HG02759 (cell line): ENCODE measurements around the gene PHLDA3.
"Not testable (repeated sequence)": the region's sequence is repeated elsewhere in the genome, so short reads cannot be mapped to it uniquely, and the experiment has no call there.

Experiments
- ATAC-seq: cut with Tn5 transposase; IDR thresholded peaks from one replicate; pipeline ENCODE4 v1.9.1; 2021; ENCODE audit warnings: mild to moderate bottlenecking, moderate library complexity; ENCODE audit not compliant: unreplicated experiment

The PHLDA3 gene

DNA sequence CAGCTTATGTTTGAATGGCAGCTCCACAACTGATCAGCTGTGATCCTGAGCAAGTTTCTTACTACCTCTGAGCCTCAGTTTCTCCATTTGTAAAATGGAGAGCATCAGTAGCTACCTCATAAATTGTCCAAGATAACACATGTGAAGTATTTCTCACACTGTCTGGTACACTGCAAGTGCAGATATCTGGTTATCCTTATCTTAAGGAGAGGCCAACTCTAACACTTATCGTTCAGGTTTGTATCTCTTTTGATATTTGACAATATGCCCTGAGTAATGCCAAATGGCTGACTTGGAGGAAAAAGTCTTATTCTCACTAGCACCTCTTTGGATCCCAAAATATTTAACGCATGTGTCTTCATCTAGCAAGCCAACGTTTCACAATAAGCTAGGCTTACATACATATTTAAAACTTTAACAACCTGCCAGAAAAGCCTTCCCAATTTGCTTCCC is 35.2 kb upstream of the PHLDA3 start:
- ATAC-seq: no peak

DNA sequence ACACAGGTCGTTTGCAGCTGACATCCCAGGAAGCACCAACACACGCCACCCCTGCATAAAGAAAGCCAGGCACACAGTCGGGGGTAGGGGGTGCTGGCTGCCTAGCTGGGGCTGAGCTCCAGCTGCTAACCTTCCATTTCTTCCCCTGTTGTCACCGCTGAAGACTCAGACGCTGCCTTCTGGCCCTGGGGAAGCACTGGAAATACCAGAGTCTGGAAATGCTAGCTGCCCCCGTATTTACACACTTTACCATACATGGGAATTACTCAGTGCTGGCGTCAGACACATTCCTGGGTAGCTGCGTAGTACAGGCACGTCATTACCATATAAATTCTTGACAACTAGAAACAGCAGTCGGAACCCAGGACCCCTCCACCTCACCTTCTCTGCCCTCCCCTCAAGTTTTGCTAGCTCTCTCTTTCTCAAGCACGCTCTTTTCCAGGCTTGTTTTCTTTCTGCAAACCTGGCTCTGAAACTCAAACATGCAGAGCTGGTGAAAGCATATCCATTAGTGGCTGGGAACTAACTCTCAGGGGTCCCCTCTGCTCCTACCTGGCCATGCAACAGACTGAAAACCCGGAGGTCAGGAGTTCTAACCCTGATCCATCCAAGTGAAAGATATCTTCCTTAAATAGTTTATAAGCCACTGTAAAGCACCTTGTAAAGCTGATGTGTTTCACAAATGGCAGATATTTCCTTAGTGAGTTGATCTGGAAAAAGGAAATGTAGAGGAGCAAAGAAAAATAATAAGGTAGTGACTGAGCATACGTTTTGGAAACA is 34.6 kb upstream of the PHLDA3 start:
- ATAC-seq: no peak

DNA sequence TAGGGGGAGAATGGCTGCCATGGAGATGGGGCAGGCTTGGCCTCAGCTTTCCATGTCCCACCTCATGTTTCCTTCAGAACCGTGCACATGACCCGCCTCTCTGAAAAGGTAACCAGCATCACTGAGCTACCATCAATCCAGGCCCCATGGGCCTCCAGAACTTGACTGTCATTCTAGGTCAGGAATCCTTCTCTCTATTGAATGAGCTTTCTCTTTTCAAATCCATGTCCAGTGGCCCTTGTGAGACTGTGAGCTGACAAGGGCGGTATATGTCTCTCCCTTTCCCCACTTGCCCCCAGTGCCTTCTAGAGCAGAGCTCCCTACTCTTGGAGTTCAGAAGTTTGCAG is 33.5 kb upstream of the PHLDA3 start:
- no peak for ATAC-seq

DNA sequence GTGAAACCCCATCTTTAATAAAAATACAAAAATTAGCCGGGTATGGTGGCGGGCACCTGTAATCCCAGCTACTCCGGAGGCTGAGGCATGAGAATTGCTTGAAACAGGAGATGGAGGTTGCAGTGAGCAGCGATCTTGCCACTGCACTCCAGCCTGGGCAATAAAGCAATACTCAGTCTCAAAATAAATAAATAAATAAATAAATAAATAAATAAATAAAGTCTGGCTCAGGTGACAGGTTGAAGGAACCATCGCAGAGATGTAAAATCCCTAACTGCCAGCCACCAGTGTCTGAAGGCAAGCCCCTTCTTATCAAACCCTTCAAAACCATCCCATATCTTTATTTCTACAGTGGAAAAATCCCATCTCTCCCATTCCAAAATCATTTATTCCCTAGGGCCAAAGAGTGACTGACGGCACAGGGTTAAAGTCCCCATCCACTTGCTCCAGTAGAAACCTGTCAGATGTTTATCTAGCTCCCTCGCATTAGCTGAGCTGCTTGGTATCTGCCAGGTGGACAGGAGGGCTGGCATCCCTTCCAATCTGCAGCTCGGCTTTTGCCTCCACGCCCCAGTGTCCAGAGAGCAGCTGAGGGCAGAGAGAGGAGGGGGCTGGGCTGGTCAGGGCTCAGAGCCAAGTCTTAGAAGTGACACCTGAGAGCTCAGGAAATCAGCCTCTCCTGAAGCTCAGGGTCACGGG is 33.0 kb upstream of the PHLDA3 start:
- ATAC-seq: no peak

DNA sequence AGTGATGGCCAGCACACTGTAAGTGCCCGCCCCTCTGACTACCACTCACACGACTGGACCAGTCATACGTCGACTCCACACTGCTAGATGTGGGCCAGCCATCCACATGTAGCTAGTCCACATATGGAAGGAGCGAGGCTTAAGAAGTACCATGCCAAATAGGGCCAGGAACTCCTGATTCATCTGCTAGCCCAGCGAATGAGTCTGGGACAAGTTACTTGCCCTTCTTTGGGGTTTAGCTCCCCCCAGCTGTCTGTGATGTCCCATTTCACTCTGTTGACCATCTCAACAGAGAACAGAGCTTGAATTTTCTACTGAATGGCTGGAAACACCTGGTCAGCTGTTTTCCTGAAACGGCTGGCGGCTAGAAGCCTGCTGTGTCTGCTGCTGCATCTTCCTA is 32.2 kb upstream of the PHLDA3 start:
- no peak for ATAC-seq

DNA sequence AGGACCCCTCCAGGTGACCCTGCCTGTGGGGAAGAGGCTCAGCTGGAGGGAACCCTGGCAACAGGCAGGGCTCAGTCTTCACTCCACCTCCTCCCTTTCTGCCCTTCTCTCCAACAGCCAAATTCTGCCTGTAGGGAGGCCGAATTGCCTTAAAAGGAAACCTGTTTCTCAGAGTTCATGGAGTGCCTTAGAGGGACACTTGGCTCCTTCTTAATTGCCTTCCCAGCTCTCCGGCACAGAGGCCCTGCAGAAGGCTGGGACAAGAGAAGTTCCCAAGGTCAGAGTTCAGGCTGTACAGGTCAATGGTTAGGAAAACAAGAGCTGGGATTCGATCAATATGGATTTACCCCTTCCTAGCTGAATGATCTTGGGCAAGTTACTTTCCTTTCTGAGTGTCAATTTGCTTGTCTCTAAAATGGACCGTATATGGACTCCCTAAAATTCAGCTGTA is 31.7 kb upstream of the PHLDA3 start:
- ATAC-seq: no peak

DNA sequence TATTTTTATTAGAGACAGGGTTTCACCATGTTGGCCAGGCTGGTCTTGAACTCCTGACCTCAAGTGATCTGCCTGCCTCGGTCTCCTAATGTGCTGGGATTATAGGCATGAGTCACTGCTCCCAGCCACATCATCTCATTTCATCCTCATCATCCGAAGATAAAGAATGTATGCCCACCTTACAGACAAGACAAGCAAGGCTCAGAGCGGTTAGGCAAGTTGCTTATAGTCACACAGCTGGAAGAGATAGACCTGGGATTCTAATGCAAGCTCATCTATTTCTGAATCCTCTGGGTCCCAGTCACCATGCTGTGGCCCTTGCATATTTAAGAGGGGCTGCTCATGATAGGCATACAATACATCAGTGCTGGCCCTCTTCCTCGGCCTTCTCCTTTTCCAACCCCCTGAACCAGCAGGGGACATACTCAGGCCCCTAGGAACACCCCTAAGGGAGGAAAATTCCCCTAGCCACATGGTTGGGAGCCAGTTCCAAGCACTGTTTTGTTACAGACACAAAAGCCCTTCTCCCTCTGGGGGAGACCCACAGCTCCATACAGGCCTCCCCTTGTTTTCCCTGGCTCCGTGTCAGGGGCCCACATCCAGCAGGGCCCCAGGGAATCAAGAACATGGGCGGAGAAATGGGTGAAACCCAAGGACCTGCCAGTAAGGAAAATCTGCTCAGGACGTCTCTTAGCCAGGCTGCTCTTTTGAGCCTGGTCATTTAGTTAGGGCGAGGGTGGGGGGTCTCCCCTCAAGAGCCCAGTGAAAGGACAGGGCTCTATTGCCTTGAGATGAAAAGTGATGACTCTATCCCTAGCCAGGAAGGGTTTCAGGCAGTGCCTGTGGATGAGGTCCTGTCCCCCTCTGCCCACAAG is 31.0 kb upstream of the PHLDA3 start:
- ATAC-seq: no peak

DNA sequence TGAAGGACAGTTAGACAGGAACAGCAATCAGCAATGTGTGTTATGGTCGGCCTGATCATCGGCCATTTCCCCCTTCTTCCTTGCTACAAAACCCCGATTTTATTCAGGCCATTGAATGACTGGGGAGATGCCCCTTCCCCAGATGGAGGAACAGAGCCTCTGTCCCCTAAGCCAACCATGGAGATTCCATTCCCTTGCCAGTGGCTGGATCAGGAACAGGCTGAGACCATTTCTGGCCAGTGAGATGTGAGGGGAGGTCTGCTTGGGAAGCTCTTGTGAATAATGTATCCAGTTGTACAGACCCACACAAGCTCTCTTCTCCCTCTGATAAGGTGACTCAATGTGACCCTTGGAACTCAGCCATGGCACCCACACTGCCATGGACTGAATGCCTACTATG is 30.2 kb upstream of the PHLDA3 start:
- ATAC-seq: no peak

DNA sequence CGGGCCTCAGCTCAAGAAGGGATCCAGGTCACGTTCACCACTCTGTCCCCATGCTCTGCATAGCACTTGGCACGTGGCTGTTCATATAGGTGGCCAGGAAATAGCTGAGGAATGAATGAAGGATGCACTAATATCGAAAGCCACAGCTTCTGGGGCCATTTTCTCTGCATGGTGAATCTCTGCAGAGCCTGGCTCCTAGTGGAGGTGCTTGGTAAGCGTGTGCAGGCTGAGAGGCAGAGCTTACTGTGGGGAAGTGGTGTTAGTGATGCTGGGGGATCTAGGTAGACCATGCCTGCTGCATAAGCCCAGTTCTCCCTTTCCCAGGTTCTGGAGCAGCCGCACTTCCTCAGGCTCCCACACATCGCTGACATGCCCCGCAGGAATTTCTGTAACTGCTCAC is 29.6 kb upstream of the PHLDA3 start:
- ATAC-seq: no peak

DNA sequence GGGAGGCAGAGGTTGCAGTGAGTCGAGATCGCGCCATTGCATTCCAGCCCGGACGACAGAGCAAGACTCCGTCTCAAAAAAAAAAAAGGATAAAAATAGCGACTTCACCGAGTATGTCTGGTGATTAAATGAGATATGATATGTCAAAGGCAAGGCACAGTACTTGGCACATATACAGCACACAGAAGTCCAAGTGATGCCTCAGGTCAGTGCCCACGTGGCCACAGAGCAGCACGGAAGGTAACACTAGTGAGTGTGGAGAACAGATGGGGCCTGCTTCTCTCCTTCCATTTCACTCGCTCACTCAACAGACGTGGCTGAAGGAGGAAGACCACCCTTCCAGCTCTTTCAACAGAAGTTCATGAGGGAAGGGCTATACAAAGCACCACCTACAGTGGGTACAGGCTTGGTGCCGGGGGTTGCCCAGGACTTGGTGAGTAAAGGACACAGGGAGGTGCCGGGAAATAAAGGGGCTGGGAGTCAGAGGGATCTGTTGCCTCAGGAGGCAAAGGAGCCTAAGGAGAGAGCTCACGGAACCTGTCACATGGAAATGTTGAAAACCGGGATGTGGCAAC is 29.0 kb upstream of the PHLDA3 start:
- no peak for ATAC-seq

DNA sequence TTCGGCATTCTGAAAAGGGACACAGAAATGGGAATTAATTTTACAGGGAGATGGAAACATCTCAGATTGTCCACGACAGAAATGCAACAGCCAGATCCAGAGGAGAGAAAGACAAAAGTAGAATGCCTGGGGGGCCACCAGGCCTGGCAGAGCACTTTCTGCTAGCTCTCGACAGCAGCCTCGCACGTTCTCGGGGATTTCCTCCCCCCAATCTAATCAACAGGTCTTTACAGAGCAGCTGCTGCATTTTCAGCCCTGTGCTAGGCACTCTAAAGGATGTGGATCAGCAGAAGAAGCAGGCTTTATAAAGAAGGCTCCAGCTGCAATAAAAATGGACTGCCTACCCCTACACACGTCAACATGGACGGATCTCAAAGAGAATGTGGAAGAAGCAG is 27.3 kb upstream of the PHLDA3 start:
- ATAC-seq: no peak

DNA sequence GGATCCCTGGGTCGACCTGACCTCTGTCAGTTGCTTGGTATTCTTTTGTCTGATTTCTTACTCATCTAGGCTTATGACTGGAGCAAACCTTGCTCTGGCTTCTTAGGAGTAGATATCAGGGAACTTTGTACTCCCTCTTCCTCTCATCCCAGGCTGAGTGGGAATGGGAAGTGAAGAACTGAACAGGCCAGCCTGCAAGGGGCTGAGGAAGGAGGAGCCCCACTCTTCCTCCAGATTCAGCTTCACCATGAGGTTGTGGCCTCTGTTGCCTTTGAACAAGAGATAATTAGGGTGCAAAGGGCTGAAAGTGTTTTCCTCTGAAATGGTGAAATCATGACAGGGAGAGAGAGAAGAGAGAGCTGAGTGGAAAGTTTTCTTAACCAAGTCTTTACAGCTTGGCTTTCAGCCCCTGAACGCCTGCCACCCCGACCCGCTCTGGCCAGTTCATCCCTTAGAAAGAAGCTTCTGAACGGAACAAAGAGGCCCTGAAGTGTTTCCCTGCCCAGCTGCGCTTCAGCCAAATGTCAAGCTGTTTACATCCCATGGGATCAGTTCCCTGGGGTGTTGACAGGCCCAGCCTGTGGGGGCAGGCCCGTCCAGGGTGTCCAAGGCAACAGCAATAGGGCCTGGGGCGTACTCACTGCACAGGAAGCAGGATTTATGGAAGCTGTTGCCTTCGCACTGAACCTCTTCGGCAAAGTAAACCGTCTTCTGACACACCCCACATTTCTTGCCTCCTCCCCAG is 26.7 kb upstream of the PHLDA3 start:
- no peak for ATAC-seq

DNA sequence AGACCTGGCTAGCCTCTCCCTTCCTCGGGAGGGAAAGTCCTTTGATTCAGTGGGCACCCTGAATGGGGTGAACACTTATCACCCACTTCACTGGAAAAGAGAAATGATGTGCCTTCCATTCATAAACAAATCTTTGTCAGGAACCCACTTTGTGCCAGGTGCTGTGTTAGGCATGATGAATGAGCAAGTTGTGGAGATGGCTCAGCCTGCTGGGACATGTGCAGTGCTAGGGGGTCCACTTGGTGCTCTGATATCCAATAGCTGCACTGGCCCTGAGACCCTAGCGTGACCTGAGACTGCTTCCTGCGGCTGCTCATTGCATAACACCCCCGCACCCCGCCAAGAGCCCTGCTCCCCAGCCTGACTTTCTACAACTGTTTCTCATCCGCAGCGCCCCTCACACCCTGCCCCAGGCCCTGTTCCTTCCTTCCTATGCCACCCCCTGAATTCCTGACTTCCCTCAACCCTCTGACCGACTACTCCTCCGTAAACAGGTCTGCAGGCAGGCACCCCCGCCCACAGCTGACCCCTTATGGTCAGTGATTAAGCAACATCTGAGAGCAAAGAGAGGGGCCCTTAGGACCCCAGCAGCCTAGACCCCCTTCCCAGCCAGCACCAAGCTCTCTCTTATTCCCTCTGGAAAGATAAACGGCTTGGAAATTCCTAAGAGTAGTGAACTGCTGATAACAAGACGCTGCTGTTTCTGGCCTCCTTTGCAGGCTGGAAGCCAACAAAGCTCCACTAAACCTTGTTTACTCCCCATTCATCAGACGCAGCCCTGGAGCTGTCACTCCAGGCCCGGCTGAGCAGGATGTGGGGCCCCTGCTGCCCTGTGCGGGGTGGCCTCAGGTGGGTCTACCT is 25.0 kb upstream of the PHLDA3 start:
- ATAC-seq: no peak

DNA sequence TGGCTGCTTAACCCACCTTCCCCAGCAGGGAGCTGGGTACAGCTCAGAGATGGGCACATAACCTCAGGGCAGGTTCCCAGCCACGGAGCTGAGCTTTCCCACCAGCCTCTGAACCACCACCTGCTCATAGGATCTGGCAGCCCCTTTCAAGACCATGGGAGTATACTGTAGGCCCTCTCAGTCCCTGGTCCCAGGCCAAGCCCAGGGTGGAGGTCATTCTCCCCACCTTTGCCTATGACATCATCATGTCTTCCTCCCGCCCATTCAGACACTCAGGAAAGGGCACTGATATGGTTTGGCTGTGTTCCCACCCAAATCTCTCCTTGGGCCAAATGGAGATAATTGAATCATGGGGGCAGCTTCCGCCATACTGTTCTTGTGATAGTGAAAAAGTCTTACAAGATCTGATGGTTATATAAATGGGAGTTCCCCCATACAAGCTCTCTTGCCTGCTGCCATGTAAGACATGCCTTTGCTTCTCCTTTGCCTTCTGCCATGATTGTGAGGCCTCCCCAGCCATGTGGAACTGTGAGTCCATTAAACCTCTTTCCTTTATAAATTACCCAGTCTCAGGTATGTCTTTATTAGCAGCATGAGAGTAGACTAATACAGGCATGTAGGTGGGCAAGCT is 24.2 kb upstream of the PHLDA3 start:
- not testable (repeated sequence) for ATAC-seq

DNA sequence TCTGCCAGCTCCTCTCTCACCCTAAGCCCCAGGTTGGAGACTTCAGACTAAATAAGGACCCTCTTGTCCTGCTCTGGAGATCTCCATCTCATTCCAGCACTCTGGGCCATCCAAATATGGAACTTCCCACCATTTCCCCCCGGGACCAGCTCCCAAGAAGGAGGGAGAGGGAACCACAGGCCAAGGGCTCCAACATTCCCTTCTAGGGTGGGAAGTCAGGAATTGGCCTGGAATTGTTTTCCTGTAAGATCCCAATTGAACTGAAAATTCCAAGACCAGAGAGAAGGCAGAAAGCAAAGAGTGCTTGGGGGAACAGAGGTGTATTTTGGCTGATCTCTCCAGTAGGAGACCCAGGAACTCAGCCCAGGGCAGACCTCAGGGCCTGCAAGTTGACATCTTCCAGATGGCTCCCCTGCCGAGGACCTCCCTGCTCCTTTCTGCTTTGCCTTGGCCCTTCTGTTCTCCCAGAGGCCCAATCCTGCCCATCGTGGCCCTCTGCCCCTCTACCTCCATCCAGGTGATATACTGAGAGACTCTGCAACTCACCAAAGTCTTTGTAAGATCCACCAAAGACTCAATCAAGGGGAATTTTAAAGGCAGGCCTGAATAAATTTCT is 23.0 kb upstream of the PHLDA3 start:
- no peak for ATAC-seq

DNA sequence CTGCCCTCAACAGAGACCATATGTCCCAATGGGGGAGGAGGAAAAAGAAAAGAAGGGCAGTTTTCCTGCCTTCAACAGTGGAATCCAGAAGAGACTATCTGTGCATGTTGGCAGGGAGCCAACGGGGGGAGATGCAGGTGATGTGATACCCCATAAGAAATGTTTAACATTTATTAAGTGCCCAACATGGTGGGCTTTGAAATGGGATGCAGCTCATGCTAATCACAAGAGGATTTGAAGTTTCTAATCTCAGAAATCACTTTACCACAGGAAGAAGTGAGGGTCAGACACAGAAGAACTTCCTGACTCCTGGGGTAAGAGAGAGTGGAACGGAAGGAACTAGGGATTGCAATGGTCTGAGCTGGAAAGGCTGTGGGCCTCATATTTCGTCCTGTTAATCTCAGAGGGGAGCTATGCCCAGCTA is 21.7 kb upstream of the PHLDA3 start:
- ATAC-seq: no peak

DNA sequence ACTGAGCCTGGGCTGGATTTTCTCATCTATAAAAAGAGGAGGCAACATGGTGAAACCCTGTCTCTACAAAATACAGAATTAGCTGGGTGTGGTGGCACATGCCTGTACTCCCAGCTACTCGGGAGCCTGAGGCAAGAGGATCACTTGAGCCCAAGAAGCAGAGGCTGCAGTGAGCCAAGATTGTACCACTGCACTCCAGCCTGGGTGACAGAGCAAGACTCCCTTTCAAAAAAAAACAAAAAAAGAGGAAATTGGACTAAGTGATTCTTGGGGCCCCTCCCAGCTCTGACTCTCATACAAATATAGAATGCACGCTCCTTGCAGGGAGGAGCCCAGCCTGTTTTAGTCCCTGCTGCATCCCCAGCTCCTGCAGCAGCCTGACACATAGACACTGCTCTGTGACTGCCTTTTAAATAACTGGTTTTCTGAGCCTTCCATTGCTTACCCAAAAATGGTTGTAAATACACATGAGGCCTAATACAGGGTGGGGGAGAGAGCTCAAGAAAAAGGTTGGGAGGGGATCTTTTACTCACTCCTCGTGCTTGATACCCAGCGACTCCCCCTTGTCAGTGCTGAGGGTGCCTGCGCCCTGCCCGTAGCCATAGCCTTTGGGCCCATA is 20.8 kb upstream of the PHLDA3 start:
- ATAC-seq: no peak
